ENCODE measurements around the gene GRIFIN.
A peak's percentile ranks its signal among the peaks of the same experiment; 100 is the strongest.

Gene GRIFIN

DNA sequence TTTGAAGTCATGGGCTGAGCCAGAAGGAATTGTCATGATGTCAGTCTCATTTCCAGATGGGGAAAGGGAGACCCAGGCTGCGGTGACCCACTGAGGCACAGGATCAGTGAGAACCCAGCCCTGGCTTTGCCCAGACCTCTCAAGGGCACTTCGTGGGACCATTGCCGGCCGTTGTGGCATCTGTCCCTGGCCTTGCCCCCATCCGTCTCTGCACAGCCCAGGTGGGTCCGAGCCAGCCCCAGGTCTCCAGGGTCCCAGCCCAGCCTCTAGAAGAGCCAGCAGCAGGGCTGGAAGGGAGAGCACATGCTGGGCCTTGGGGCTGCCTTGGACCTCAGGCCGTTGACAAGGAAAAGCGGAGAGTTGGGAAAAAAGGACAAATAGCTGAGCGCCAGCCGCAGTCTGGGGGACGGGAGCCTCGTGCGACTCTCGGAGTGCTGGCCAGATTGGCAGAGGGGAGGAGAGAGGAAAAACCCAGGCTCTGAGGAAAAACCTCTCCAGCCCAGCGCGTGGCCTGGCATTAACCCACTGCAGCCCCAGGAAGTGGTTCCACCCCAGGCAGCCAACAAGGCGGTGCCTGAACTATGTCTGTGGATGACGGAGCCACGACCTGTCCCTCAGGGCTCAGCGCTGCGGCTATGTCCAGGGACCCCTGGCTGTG, 30.2 kb downstream of the GRIFIN start:
- H3K4me3 ChIP-seq (ENCODE audit: low read length), result no peak overlapping the region
- DNase-seq (ENCODE audit: low read depth), result no peak
- TF ChIP-seq, protein P1, sequence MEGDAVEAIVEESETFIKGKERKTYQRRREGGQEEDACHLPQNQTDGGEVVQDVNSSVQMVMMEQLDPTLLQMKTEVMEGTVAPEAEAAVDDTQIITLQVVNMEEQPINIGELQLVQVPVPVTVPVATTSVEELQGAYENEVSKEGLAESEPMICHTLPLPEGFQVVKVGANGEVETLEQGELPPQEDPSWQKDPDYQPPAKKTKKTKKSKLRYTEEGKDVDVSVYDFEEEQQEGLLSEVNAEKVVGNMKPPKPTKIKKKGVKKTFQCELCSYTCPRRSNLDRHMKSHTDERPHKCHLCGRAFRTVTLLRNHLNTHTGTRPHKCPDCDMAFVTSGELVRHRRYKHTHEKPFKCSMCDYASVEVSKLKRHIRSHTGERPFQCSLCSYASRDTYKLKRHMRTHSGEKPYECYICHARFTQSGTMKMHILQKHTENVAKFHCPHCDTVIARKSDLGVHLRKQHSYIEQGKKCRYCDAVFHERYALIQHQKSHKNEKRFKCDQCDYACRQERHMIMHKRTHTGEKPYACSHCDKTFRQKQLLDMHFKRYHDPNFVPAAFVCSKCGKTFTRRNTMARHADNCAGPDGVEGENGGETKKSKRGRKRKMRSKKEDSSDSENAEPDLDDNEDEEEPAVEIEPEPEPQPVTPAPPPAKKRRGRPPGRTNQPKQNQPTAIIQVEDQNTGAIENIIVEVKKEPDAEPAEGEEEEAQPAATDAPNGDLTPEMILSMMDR (IDR thresholded peaks at IDR 0.05; ENCODE audit: insufficient read depth, low read depth, low read length, missing control alignments), result no peak

DNA sequence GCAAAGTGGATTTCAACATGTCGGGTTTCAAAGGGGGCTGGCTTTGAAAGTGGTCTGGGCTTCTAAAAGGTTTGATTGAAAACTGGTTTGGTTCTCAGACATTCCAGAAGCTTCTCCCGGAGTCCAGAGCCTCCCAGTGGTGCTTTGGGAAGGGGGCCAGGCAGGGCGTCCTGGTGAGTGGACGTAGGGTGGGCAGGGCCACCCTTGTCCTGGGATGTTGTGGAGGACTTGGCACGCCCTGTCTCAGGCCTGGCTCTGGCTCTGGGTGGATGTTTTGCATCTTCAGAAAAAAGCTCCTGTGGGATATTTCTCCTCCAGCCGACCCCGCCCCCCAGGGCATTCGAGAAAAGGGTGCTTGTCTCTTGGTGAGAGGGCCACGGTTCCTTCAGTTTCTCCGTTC, 31.2 kb downstream of the GRIFIN start:
- TF ChIP-seq, protein P1 (IDR thresholded peaks at IDR 0.05; ENCODE audit: insufficient read depth, low read depth, low read length, missing control alignments), result no peak
- no peak overlapping the region for H3K4me3 ChIP-seq (ENCODE audit: low read length)
- no peak for DNase-seq (ENCODE audit: low read depth)

DNA sequence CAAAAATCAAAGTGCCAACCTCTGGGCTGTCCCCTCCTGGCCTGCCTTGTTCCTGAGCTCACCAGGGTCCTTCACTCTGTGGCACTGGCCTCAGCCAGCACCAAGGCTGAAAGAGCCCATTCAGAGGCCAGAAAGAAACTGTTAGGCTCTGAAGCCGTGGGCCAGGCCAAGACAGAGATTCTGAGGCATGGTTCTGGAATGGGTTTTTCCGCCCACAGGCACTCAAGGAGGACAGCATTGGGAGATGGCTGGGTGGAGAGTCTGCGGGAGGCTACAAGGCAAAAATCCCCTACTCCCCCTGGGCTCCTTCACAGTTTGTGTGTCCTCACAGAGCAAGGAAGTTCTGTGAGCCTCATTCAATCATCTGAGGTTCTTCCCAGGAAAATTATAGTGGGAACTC, 31.7 kb downstream of the GRIFIN start:
- H3K4me3 ChIP-seq (ENCODE audit: low read length), result no peak overlapping the region
- TF ChIP-seq, protein P1 (IDR thresholded peaks at IDR 0.05; ENCODE audit: insufficient read depth, low read depth, low read length, missing control alignments), result no peak
- peak; percentile 31 for DNase-seq (ENCODE audit: low read depth)

DNA sequence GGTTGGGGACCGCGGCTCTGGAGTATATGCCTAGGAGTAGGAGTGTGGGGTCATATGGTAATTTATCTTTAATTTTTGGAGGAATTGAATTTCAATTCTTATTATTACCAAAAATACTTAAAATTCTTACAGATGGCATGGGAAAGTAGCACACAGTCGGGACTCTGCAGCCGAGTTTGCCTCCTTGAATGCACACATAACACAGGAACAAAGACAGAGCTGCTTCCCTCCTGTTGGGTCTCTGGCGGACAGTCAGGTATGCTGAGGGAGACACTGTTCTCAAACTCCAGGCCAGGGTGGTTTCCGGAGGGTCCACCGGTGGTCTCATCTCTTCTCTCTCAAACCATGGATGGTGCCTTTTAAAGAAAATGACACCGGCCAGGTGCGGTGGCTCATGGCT, 32.7 kb downstream of the GRIFIN start:
- no peak overlapping the region for H3K4me3 ChIP-seq (ENCODE audit: low read length)
- TF ChIP-seq, protein P1 (IDR thresholded peaks at IDR 0.05; ENCODE audit: insufficient read depth, low read depth, low read length, missing control alignments), result no peak
- DNase-seq (ENCODE audit: low read depth), result no peak

DNA sequence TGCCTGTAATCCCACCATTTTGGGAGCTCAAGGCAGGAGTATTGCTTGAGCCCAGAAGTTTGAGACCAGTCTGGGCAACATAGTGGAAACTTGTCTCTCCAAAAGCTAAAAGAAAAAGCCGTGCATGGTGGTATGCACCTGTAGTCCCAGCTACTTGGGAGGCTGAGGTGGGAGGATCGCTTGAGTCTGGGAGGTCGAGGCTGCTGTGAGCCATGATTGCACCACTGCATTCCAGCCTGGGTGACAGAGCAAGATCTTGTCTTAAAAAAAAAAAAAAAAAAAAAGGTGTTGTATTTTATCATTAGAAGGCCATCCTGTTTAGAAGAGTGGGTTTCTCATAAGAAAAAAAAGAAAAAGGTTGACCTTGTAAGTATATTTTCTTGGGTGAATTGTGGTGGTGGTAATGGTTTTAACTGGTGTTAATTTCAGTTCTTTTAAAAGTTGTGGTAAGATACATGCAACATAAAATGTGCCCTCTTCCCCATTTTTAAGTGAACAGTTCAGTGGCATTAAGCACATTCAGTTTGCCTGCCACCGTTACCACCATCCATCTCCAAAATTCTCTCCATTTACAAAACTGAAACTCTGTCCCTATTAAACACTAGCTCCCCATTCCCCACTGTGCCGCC, 34.7 kb downstream of the GRIFIN start:
- TF ChIP-seq, protein P1 (IDR thresholded peaks at IDR 0.05; ENCODE audit: insufficient read depth, low read depth, low read length, missing control alignments), result no peak
- DNase-seq (ENCODE audit: low read depth), result no peak
- H3K4me3 ChIP-seq (ENCODE audit: low read length), result no peak overlapping the region

DNA sequence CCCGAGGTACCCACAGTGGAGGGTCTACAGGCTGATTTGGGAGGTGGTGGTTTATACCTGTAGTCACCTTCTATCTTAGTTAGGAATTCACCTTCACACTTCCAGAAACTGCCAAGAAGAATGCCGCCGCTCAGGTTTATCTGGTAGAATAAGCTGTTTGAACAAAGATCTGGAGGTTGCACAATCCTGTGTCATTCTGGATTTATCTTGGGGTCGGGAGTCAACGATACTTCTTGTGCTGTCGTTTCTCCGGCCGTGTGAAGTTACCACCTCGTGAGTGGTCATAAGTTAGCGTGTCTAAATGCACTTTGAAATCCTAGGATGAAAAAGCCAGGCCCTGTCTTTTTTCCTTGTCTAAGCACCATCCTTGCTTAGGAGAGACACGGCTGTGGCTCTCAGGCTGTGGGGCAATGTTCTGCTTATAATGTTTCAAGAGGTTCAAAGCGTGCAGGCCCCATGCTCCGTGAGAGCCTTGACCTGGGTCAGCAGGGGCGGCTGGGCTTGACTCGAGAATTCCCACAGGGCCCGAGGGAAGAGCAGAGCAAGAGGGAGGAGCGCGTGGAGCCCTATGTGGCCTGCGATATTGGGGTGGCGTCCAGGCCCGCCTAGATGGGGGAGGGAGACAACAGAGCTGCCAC, 35.5 kb downstream of the GRIFIN start:
- no peak overlapping the region for H3K4me3 ChIP-seq (ENCODE audit: low read length)
- peak; percentile 92 for DNase-seq (ENCODE audit: low read depth)
- TF ChIP-seq, protein P1 (IDR thresholded peaks at IDR 0.05; ENCODE audit: insufficient read depth, low read depth, low read length, missing control alignments), result no peak

All from epithelial cell of esophagus (primary cell).